Fibroblast of gingiva (primary cell): Measurements from ENCODE around the gene FAM20C.

ENCODE experiments used
- DNase-seq: peaks from one replicate; pipeline ENCODE4 v3.0.0-alpha.2; 2011; ENCODE audit warnings: low read depth

FAM20C gene

DNA sequence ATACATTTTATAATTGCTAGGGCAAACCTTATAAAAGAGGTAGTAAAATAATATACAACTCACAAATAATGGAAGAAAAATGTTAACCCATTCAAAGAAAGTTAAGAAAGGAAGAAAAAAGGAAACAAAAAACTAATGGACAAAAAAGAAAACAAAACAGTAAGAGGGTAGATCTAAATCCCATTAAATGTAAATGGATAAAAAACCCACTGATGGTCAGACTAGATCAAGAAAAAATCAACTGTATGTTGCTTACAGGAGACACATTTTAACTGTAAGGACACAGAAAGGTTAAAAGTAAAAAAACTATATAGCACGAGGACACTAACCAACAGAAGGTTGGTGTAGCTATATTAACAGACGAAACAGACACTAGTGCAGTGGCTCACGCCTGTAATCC is 115.6 kb downstream of the FAM20C start:
- no peak for DNase-seq

DNA sequence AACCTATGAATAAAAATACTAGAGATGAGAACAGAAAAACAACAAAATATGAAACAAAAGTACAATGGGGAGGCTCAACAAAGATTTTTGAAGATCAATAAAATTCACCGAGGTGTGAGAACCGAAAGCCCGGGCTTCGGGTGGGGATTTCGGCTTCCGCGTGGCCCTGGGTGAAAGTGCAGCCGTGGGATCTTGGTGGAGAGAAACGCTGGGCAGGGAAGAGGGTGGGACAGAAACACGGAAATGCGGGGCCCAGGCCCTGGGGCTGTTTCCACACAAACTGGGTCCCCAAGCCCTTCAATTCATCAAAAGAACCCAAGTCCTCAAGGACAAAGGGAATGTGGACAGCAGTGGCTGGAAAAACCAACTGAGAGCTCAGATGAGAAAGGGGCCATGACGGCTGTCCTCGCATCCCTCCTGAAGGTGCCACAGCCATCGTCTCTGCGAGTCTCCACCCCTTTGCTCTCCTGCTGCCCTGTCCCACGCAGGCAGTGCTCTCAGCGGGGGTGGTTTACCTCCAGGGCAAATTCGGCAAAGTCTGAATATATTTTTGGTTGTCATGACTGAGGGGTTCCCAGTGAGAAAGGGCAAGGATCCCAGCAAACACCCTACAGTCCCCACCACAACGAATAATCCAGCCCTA is 117.3 kb downstream of the FAM20C start:
- DNase-seq, result no peak
